Measurements from ENCODE around the gene PLXND1.

DNA sequence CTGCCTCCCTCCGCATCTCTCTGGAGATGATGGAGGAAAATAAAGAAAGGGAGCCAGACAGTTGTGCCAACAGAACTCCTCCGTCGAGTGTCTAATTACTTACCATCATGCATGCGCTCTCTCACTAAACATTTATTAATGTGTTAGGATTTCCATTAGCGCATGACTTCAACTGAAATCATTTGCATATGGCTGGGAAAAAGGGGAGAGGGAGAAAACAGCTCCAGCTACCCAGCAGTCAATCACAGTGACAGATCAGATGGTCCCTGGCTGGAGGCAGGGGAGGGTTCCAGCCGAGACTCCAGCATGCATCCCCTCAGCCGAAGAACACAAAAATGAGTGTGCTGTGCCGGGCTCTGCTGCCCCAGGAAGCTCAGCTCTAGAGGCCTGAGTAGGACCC is 84.9 kb downstream of the PLXND1 start:
- TF ChIP-seq POLR2A (IDR thresholded peaks at IDR 0.05): no peak
- TF ChIP-seq, protein P1, sequence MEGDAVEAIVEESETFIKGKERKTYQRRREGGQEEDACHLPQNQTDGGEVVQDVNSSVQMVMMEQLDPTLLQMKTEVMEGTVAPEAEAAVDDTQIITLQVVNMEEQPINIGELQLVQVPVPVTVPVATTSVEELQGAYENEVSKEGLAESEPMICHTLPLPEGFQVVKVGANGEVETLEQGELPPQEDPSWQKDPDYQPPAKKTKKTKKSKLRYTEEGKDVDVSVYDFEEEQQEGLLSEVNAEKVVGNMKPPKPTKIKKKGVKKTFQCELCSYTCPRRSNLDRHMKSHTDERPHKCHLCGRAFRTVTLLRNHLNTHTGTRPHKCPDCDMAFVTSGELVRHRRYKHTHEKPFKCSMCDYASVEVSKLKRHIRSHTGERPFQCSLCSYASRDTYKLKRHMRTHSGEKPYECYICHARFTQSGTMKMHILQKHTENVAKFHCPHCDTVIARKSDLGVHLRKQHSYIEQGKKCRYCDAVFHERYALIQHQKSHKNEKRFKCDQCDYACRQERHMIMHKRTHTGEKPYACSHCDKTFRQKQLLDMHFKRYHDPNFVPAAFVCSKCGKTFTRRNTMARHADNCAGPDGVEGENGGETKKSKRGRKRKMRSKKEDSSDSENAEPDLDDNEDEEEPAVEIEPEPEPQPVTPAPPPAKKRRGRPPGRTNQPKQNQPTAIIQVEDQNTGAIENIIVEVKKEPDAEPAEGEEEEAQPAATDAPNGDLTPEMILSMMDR (IDR thresholded peaks at IDR 0.05): no peak

All from body of pancreas (tissue), 4 donors.